Raji (cell line): Measurements from ENCODE around the gene ZXDC.

Source experiments
- POLR2A ChIP-seq: IDR thresholded peaks from 2 replicates; pipeline ENCODE4 v1.6.1; 2011; ENCODE audit warnings: low read depth, low read length, control low read depth; ENCODE audit not compliant: insufficient read depth

Gene ZXDC

GRCh38 chr3:126485956-126486355, 10.3 kb upstream of the ZXDC start:
- TF ChIP-seq POLR2A: no peak

GRCh38 chr3:126485176-126485897, 9.6 kb upstream of the ZXDC start:
- TF ChIP-seq POLR2A: no peak

GRCh38 chr3:126484662-126485061, 9.0 kb upstream of the ZXDC start:
- no peak for TF ChIP-seq POLR2A

- no peak for TF ChIP-seq POLR2A
Measured at GRCh38 chr3:126484148-126484547, 8.5 kb upstream of the ZXDC start.

- TF ChIP-seq POLR2A: no peak
Measured at GRCh38 chr3:126483321-126483761, 7.7 kb upstream of the ZXDC start.

- TF ChIP-seq POLR2A: no peak
Measured at GRCh38 chr3:126482503-126483255, 7.0 kb upstream of the ZXDC start.

GRCh38 chr3:126481808-126482502, 6.3 kb upstream of the ZXDC start:
- TF ChIP-seq POLR2A: no peak

- TF ChIP-seq POLR2A: no peak
Measured at GRCh38 chr3:126480861-126481260, 5.2 kb upstream of the ZXDC start.

- TF ChIP-seq POLR2A: no peak
Measured at GRCh38 chr3:126480206-126480605, 4.5 kb upstream of the ZXDC start.

GRCh38 chr3:126479642-126480041, 4.0 kb upstream of the ZXDC start:
- TF ChIP-seq POLR2A: no peak

- no peak for TF ChIP-seq POLR2A
Measured at GRCh38 chr3:126478581-126479310, 3.1 kb upstream of the ZXDC start.

- TF ChIP-seq POLR2A: no peak
Measured at GRCh38 chr3:126477061-126477380, 1.3 kb upstream of the ZXDC start.

- no peak for TF ChIP-seq POLR2A
Measured at GRCh38 chr3:126476166-126477060, 722 bp upstream of the ZXDC start.

GRCh38 chr3:126474498-126475412, 936 bp downstream of the ZXDC start:
- no peak for TF ChIP-seq POLR2A
